Left lung (tissue), 10 donors: ENCODE measurements around the gene FSHR. TPM values are rescaled to one million over a fixed set of nuclear protein-coding genes. Genes with fewer than 3 reads are reported as not detected.

ENCODE experiments used
- ATAC-seq: fragments of 200-7000 bp; cut with Tn5 transposase; one replicate; pipeline ENCODE4 v1.9.1; 2020; ENCODE audit warnings: moderate library complexity
- DNase-seq, 4 donors: peaks; one replicate each; pipeline ENCODE4 v3.0.0-alpha.2; 2013 to 2020
- H3K27ac ChIP-seq, 2 donors: fragments of 200-600 bp; sonication (generic) in 1 of 2; one replicate each; pipeline versions ENCODE4 v1.5.0 to v1.8.0; 2020 to 2021
- H3K27me3 ChIP-seq, 2 donors: fragments of 200-600 bp; sonication (generic) in 1 of 2; one replicate each; pipeline versions ENCODE4 v1.5.0 to v1.8.0; 2020 to 2021
- H3K36me3 ChIP-seq, 2 donors: fragments of 200-600 bp; sonication (generic) in 1 of 2; one replicate each; pipeline versions ENCODE4 v1.5.0 to v1.8.0; 2020 to 2021
- H3K4me1 ChIP-seq, 2 donors: fragments of 200-600 bp; one replicate each; pipeline ENCODE4 v1.8.0; 2021
- H3K4me3 ChIP-seq, 2 donors: fragments of 200-600 bp; sonication (generic) in 1 of 2; one replicate each; pipeline versions ENCODE4 v1.5.0 to v1.8.0; 2020 to 2021; ENCODE audit warnings: mild to moderate bottlenecking in 1 of 2
- H3K9me3 ChIP-seq, 2 donors: fragments of 200-600 bp; sonication (generic) in 1 of 2; one replicate each; pipeline versions ENCODE4 v1.5.0 to v1.8.0; 2020 to 2021
- intact Hi-C, 2 donors: fragments of 100-400 bp; cut with DNase I; formaldehyde crosslinking; loops; one replicate each; pipeline versions ENCODE4 v1.11.2 to v1.14.2; 2022
- polyA plus RNA-seq, 6 donors: library from polyadenylated mRNA; unstranded; fragments of 120-200 nt; gene quantifications; one replicate each; pipeline ENCODE4 v1.2.1, GENCODE V29; 2013; ENCODE audit not compliant: insufficient read length in 6 of 6
- total RNA-seq, 2 donors: library from RNA; stranded (reverse); fragmentation: NEBNext Ultra II Directional; extraction: Animal tissue kit (Norgen Biotek cat#: 25700); gene quantifications; one replicate each; pipeline ENCODE4 v1.2.1, GENCODE V29; 2021
- TF ChIP-seq, protein P1 (sequence below), 2 donors: fragments of 200-600 bp; sonication (generic) in 1 of 2; IDR thresholded peaks; one replicate each; pipeline versions ENCODE4 v1.5.0 to v1.8.0; 2021; ENCODE audit warnings: antibody characterized with exemption in 2 of 2
- donor health status: DM: no; HTN: yes; CAD: no.
- donor health status: DM: no; HTN: no; CAD: no.

Gene FSHR
- total and polyA plus RNA-seq, 8 donors = 0.36 TPM; not detected in 7

DNA sequence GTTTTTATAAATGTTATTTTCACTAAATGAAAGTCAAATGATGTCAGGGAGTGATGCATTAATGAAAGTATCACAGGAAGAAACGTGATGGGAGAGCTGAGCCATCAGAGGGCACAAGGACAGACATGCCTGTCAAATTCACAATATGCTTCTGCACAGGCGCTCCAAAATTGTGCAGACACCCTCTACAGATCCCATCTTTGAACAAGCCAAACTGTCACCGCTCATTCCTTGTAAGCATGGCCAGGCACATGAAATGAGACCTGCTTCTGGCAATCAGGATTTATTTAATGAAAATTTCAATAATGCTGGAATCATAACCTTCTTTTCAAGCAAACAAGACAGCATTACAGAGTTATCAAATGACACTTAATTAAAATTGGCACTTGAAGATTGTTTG, 20.4 kb upstream of the FSHR start:
- no peaks in the 10 kb centered on the region for H3K4me1 ChIP-seq
- H3K27me3 ChIP-seq = no peaks in the 10 kb centered on the region
- H3K4me3 ChIP-seq = no peak overlapping the region
- peaks cover 0 to 10% of the 10 kb centered on the region in 2 donors for H3K9me3 ChIP-seq
- H3K36me3 ChIP-seq = no peaks in the 10 kb centered on the region
- DNase-seq (no peak), ATAC-seq (no peak)
- no peak overlapping the region for H3K27ac ChIP-seq
- intact Hi-C loops = no loop called here
- TF ChIP-seq, protein P1, sequence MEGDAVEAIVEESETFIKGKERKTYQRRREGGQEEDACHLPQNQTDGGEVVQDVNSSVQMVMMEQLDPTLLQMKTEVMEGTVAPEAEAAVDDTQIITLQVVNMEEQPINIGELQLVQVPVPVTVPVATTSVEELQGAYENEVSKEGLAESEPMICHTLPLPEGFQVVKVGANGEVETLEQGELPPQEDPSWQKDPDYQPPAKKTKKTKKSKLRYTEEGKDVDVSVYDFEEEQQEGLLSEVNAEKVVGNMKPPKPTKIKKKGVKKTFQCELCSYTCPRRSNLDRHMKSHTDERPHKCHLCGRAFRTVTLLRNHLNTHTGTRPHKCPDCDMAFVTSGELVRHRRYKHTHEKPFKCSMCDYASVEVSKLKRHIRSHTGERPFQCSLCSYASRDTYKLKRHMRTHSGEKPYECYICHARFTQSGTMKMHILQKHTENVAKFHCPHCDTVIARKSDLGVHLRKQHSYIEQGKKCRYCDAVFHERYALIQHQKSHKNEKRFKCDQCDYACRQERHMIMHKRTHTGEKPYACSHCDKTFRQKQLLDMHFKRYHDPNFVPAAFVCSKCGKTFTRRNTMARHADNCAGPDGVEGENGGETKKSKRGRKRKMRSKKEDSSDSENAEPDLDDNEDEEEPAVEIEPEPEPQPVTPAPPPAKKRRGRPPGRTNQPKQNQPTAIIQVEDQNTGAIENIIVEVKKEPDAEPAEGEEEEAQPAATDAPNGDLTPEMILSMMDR (IDR thresholded peaks at IDR 0.05) = no peak

DNA sequence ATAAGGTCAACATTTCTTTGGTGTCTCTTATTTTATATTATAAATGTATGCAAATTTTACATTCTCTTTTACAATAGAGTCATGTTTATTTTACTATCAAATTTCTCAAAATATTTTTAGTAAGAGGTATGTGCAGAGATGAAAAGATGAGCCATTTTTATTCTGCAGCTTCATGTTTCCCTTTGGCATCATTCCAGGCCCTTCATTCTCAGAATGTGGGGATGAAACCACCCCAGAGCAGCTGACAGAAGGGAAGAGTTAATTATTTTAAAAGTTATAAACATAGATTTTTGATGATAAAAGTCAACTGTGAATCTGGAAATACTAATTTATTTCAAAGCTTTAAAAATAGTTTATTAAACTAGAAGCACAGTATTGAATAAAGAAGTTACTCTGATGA, 12.8 kb upstream of the FSHR start:
- DNase-seq = no peak
- intact Hi-C loops = no loop called here

DNA sequence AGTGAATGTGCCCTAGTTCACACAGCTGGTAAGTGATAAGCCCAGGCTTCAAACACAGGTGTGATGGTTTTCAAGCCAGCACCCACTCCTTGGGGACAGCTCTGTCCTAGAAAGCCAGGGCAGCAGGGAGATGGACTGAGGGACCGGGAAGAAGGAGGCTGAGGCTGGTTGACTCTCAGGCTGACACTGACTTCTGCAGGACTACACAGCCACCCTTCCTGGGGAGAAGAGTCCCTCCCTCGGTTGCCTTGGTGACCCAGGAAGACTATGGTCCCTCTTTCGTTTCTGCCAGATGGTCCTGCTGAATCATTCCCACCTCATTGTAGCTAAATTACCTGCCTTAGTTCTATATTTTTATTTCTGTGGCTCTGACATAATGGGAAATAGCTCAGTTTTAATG, 11.3 kb upstream of the FSHR start:
- intact Hi-C loops = no loop called here
- TF ChIP-seq, protein P1 (IDR thresholded peaks at IDR 0.05) = no peak
- no peak for ATAC-seq
- H3K27me3 ChIP-seq = no peaks in the 10 kb centered on the region
- no peak for DNase-seq
- no peaks in the 10 kb centered on the region for H3K36me3 ChIP-seq
- H3K27ac ChIP-seq = no peak overlapping the region
- no peak overlapping the region for H3K4me3 ChIP-seq
- H3K9me3 ChIP-seq = peaks cover 0 to 14% of the 10 kb centered on the region in 2 donors
- no peaks in the 10 kb centered on the region for H3K4me1 ChIP-seq

More for the DNA sequence above, 12.8 kb upstream of the FSHR start:
- no peak for ATAC-seq
- Histone ChIP-seq H3K27ac (no peak overlapping the region), H3K27me3 (no peaks in the 10 kb centered on the region), H3K4me3 (no peak overlapping the region), H3K4me1 (no peaks in the 10 kb centered on the region), H3K36me3 (no peaks in the 10 kb centered on the region), H3K9me3 (peaks cover 0 to 14% of the 10 kb centered on the region in 2 donors)
- TF ChIP-seq, protein P1 (IDR thresholded peaks at IDR 0.05) = no peak

DNA sequence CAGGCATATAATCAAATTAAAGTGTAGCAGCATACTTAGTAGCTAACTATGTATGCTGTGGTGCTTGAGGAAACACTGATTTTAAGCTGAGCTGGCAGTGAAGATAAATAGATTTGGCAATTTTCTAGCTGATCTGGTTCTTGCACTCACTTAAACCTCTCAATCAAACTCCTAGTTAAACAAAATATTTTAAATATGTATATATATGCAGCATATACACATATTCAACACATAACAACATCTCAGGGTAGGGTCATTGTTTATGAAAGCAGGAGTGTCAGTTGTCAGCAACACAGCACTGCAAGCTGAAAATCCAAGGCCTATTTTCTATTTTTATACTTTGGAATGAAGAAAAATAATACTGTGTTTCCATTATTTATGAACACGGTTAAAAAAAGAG, 10.4 kb upstream of the FSHR start:
- intact Hi-C loops = no loop called here
- Histone ChIP-seq H3K4me3 (no peak overlapping the region), H3K36me3 (no peaks in the 10 kb centered on the region), H3K9me3 (peaks cover 0 to 8% of the 10 kb centered on the region in 2 donors), H3K27ac (no peak overlapping the region), H3K4me1 (no peaks in the 10 kb centered on the region), H3K27me3 (no peaks in the 10 kb centered on the region)
- TF ChIP-seq, protein P1 (IDR thresholded peaks at IDR 0.05) = no peak
- peak in 2 of 4 donors; percentile 1 to 3 for DNase-seq
- ATAC-seq = no peak

DNA sequence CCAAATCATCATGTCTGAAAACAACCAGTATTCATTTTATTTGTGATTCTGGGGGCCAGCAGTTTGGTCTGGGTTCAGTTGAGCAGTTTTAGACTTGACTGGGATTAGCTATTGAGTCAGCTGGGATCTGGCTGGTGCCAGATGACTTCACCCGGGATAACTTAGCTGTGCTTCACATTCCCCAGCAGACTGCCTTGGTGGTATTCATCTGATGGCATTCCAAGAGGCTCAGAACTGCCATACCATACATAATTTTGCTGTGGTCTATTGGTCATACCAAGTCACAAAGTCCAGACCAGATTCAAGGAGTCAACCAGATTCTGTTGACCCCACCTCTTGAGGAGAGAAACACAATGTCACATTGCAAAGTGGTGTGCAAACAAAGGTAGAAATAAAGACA, 7.8 kb upstream of the FSHR start:
- no peak for DNase-seq
- H3K4me3 ChIP-seq = no peak overlapping the region
- H3K36me3 ChIP-seq = no peaks in the 10 kb centered on the region
- TF ChIP-seq, protein P1 (IDR thresholded peaks at IDR 0.05) = no peak
- H3K27me3 ChIP-seq = no peaks in the 10 kb centered on the region
- H3K4me1 ChIP-seq = no peaks in the 10 kb centered on the region
- intact Hi-C loops = no loop called here
- H3K27ac ChIP-seq = no peak overlapping the region
- H3K9me3 ChIP-seq = peaks cover 0 to 6% of the 10 kb centered on the region in 2 donors
- no peak for ATAC-seq
